ENCODE measurements around the gene SLC18A2.

The SLC18A2 gene

GRCh38 chr10:117259279-117259678 is 18.4 kb downstream of the SLC18A2 start:
- Histone ChIP-seq H3F3A (ENCODE audit: insufficient read depth, low read length) (no peaks in the 10 kb centered on the region), H3K4me2 (ENCODE audit: low read depth, low read length) (no peak overlapping the region), H3K9me2 (replicated peaks; ENCODE audit: insufficient read depth, low read length) (no peaks in the 10 kb centered on the region), H3K4me3 (ENCODE audit: low read length) (no peak overlapping the region), H3K27ac (ENCODE audit: low read length) (no peak overlapping the region), H3K36me3 (replicated peaks; ENCODE audit: insufficient read depth, low read length) (no peaks in the 10 kb centered on the region), H3K9me3 (replicated peaks; ENCODE audit: insufficient read depth, low read length) (no peaks in the 10 kb centered on the region), H3K27me3 (replicated peaks; ENCODE audit: insufficient read depth, low read length) (no peaks in the 10 kb centered on the region), H3K79me2 (ENCODE audit: low read length) (no peaks in the 10 kb centered on the region), H4K20me1 (ENCODE audit: insufficient read depth, low read length) (no peaks in the 10 kb centered on the region), H2AFZ (ENCODE audit: low read length) (no peak overlapping the region), H3K4me1 (ENCODE audit: low read length) (no peaks in the 10 kb centered on the region), H3K9ac (ENCODE audit: low read length) (no peak overlapping the region)
- DNase-seq = no peak
- TF ChIP-seq, protein P1, sequence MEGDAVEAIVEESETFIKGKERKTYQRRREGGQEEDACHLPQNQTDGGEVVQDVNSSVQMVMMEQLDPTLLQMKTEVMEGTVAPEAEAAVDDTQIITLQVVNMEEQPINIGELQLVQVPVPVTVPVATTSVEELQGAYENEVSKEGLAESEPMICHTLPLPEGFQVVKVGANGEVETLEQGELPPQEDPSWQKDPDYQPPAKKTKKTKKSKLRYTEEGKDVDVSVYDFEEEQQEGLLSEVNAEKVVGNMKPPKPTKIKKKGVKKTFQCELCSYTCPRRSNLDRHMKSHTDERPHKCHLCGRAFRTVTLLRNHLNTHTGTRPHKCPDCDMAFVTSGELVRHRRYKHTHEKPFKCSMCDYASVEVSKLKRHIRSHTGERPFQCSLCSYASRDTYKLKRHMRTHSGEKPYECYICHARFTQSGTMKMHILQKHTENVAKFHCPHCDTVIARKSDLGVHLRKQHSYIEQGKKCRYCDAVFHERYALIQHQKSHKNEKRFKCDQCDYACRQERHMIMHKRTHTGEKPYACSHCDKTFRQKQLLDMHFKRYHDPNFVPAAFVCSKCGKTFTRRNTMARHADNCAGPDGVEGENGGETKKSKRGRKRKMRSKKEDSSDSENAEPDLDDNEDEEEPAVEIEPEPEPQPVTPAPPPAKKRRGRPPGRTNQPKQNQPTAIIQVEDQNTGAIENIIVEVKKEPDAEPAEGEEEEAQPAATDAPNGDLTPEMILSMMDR (IDR thresholded peaks at IDR 0.05; ENCODE audit: low read length) = no peak
- TF ChIP-seq EZH2phosphoT487 (IDR thresholded peaks at IDR 0.05; ENCODE audit: low read length) (no peak), EZH2 (optimal IDR thresholded peaks at IDR 0.05; ENCODE audit: low read depth, low read length) (no peak)

DNA sequence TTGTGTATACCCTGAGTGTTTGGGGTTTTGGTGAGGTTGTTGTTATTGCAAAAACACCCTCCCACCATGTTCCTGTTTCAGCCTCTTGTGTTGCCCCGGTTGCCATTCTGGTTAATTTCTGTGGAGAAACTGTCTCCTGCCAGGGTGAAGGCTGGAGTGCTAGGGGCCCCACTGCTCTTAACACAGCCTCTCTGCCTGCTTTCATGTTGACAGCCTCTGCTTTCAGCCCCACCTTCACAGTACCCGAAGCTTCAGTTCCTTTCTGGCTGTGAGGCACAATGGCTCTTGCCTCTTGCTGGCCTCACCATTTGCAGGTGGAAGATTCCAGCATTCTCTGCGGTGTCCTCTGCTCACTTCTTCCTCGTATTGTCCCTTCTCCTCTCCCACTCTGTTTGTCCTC is 19.2 kb downstream of the SLC18A2 start:
- no peak for DNase-seq
- Histone ChIP-seq H3K27ac (ENCODE audit: low read length) (no peak overlapping the region), H3K36me3 (replicated peaks; ENCODE audit: insufficient read depth, low read length) (no peaks in the 10 kb centered on the region), H3F3A (ENCODE audit: insufficient read depth, low read length) (no peaks in the 10 kb centered on the region), H3K79me2 (ENCODE audit: low read length) (no peaks in the 10 kb centered on the region), H2AFZ (ENCODE audit: low read length) (no peak overlapping the region), H3K4me2 (ENCODE audit: low read depth, low read length) (no peak overlapping the region), H3K9me2 (replicated peaks; ENCODE audit: insufficient read depth, low read length) (no peaks in the 10 kb centered on the region), H3K4me1 (ENCODE audit: low read length) (no peaks in the 10 kb centered on the region), H3K9ac (ENCODE audit: low read length) (no peak overlapping the region), H3K9me3 (replicated peaks; ENCODE audit: insufficient read depth, low read length) (no peaks in the 10 kb centered on the region), H4K20me1 (ENCODE audit: insufficient read depth, low read length) (no peaks in the 10 kb centered on the region), H3K4me3 (ENCODE audit: low read length) (no peak overlapping the region), H3K27me3 (replicated peaks; ENCODE audit: insufficient read depth, low read length) (no peaks in the 10 kb centered on the region)
- no peak for TF ChIP-seq EZH2phosphoT487 (IDR thresholded peaks at IDR 0.05; ENCODE audit: low read length)
- TF ChIP-seq, protein P1 (IDR thresholded peaks at IDR 0.05; ENCODE audit: low read length) = no peak
- no peak for TF ChIP-seq EZH2 (optimal IDR thresholded peaks at IDR 0.05; ENCODE audit: low read depth, low read length)

GRCh38 chr10:117261501-117261900 is 20.6 kb downstream of the SLC18A2 start:
- TF ChIP-seq EZH2 (optimal IDR thresholded peaks at IDR 0.05; ENCODE audit: low read depth, low read length) = no peak
- TF ChIP-seq, protein P1 (IDR thresholded peaks at IDR 0.05; ENCODE audit: low read length) = no peak
- TF ChIP-seq EZH2phosphoT487 (IDR thresholded peaks at IDR 0.05; ENCODE audit: low read length) = no peak
- no peak overlapping the region for H2AFZ ChIP-seq (ENCODE audit: low read length)
- no peak overlapping the region for H3K4me2 ChIP-seq (ENCODE audit: low read depth, low read length)
- no peak overlapping the region for H3K27ac ChIP-seq (ENCODE audit: low read length)
- no peaks in the 10 kb centered on the region for H3F3A ChIP-seq (ENCODE audit: insufficient read depth, low read length)
- H3K36me3 ChIP-seq (replicated peaks; ENCODE audit: insufficient read depth, low read length) = no peaks in the 10 kb centered on the region
- H3K9me3 ChIP-seq (replicated peaks; ENCODE audit: insufficient read depth, low read length) = no peaks in the 10 kb centered on the region
- no peaks in the 10 kb centered on the region for H3K79me2 ChIP-seq (ENCODE audit: low read length)
- H3K4me3 ChIP-seq (ENCODE audit: low read length) = no peak overlapping the region
- no peaks in the 10 kb centered on the region for H3K9me2 ChIP-seq (replicated peaks; ENCODE audit: insufficient read depth, low read length)
- H3K27me3 ChIP-seq (replicated peaks; ENCODE audit: insufficient read depth, low read length) = no peaks in the 10 kb centered on the region
- no peak overlapping the region for H3K9ac ChIP-seq (ENCODE audit: low read length)
- H4K20me1 ChIP-seq (ENCODE audit: insufficient read depth, low read length) = no peaks in the 10 kb centered on the region
- DNase-seq = no peak
- no peaks in the 10 kb centered on the region for H3K4me1 ChIP-seq (ENCODE audit: low read length)

Measured in MM.1S (cell line).